Glomerular endothelial cell (primary cell): Measurements from ENCODE around the gene RTN4R. TPM values are rescaled to one million over a fixed set of nuclear protein-coding genes. Genes with fewer than 3 reads are reported as not detected.
"Not testable (repeated sequence)": the region's sequence is repeated elsewhere in the genome, so short reads cannot be mapped to it uniquely, and the experiment has no call there.

Source experiments
- DNase-seq: peaks from one replicate; pipeline ENCODE4 v3.0.0-alpha.2; 2011; ENCODE audit warnings: low read depth, low spot score; ENCODE audit errors: extremely low read depth
- total RNA-seq: library from RNA; depleted of rRNA; stranded (reverse); fragments of >200 nt; gene quantifications from 2 replicates; pipeline ENCODE4 v1.2.3, GENCODE V29; 2015

Gene RTN4R
- total RNA-seq: 1.8 and 2.7 TPM in 2 replicates

DNA sequence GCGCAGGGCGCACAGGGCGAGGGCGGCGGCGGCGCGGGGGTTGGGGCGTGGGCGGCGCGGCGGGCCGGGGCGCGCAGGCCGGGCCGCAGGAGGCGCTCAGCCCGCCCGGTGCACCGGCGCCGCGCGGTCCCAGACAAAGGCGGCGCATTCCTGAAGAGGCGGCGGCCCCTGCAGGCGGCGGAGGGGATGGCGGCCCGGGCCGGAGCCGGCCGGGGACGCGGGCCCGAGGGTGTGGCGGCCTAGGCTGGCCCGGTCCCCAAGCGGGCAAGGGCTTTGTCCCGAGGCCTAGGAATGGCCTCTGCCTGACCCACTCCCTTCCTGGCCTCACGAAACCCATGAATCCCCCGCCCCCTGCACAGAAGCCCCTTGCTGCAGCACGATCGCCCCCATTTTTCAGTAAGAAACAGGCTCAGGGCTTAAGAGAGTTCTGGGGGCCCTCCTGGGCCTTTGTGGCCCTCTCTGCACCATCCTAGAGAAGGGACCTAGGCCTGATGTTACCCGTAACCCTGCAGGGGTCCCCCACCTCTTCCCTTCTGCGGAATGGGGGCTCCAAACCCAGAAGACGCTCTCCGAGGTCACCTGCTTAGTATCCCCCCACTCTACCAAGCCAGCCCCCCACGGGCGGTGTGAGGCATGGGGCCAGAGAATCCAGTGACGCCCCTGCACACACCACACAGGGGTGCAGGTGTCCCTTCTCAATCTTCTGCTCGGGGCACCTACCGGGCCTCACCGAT, at the start of gene RTN4R:
TSS of gene RTN4R (minus strand) at position 40 of the 734 bp plus-strand sequence. CDS start 226 bp downstream, outside the sequence.
- no peak for DNase-seq

DNA sequence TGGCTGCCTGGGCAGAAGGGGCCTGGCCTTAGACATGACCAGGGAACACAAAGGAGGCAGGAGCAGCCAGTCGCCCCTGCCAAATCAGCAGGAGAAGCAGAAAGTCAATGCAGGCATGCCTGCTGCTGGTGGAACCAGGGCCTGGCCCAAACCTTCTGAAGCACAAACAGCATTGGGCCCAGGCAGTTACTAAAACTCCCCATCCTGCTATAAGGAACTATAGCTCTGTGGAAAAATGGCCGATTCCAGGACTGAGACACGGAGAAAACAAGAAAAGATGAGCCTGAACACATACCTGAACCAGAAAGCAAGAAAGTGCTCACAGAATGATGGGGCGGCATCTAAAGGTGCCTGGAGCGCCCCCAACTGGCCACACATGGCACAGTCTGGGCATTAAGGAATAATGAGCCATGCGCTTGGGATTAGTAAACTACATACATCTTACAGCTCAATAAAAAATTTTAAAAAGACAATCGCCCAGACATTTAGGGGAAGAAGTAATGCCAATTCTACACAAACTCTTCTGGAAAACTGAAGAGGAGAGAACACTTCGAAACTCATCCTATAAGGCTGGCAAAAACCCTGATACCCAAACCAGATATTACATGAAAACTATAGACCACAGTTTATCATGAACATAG, 49.4 kb upstream of the RTN4R start:
- not testable (repeated sequence) for DNase-seq

DNA sequence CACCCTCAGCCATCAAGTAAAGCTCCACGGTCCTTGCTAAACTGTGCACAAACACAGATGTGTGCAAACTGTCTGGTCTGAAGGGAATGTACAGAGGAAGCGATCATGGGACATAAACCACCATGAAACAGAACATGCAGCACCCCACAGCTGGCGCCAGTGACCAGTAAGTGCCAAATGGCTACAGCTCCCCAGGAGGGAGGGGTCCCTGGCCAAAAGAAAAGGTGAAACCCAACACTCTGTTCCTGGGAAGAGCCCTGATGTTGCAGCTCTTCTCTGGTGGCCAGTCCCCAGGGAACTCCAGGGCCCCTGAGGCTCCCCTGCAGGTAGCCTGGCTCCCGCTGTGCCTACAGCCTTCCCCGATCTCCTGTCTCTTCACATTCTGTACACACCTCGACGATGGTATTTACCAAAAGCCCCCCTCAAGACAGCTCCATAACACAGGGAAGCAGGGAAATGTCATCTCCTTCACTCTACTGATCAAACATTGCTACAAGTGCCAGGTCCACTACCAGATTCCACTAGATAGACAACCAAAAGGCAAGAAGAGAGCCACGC, 48.8 kb upstream of the RTN4R start:
- DNase-seq: no peak

DNA sequence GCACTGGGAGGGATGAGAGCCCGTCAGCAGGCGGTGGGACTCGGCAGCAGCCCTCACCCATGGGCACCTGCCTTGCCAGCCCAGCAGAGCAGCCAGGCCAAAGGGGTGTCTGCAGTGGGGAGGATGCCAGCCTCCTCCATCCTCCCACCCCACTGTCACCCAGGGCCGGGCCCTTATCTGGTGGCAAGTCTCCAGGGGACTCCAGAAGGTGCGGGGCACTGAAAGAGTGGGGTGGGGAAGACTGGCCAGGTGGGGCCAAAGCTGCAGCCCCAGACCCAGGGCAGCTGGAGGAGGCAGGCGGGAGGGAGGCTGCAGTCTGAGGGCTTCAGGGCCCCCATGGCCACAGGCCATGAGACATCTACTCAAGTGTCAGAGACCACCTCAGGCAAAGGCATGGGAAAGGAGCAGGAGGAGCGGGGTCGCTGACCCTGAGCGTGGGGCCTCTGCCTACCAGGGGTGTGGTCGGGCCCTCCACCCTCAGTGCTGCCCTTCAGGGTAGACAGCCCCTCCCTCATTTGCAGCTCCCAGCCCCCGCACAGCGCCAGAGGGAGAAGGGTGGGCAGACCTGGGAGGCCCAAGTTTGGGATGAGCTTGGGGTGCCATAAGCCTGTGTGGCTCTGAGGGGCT, 48.2 kb upstream of the RTN4R start:
- DNase-seq: no peak

DNA sequence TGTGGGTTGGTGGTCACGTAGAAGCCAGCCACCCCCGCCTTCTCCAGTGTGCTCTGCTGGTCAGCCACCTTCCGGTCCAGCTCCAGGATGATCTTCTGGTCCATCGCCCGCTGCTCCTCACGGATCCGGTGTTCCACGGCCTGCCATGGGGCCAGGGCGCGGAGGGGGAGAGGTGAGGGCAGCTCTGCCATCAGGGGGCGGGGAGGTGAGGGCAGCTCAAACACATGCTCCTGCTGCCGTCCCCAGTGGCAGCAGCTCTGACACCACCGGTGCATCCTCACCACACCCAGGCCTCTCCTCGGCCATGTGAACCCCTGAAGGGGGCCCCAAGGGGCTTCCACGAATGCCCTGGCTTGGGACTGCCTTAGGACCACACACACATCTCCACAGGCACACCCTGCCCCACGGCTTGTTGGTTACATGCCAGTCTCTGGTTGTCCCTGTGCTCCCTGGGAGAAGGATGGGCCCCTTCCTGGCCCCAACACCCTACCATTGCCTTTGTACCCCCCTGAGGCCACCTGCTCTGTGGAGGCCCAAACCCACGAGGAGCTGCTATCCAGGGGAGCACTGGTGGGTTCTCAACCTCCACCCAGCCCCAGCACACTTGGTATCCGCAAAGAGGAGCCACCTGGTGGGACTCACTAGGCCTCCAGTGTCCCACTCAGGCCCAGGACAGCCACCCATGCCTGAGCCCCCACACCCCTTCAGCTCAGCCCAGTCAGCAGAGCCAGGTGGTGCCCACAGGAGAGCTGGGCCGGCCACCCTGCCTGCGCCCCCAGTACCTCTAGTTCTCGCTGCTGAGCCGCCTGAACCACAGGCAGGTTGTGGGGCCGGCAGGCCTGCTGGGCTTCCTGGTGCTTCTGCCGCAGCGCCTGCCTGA, 47.5 kb upstream of the RTN4R start:
- DNase-seq: no peak

DNA sequence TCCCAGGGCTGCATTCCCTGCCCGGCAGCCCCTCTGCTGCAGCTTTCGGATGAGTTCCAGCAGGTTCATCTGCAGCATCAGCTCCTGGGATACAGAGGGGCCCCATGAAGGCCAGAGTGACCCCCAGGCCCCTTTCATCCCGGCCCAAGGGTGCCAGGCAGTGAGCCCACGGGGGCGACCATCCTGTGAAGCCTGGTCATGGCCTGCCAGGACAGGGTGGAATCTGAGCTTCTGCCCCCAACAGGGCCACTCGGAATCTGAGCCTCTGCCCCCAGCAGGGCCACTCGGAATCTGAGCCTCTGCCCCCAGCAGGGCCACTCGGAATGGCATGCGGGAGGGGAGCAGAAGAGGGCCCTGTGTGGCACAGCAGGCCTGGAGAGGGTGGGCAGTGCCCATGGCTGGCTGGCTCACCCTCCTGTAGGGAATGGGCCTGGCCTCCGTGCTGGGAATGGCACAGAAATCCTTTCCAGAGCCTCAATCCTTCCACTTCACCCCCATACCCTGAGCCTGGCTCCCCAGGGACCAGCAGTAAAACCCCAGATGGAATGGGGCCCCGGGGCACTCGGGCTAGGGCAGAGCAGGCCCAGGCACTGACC, 46.7 kb upstream of the RTN4R start:
- DNase-seq: not testable (repeated sequence)

DNA sequence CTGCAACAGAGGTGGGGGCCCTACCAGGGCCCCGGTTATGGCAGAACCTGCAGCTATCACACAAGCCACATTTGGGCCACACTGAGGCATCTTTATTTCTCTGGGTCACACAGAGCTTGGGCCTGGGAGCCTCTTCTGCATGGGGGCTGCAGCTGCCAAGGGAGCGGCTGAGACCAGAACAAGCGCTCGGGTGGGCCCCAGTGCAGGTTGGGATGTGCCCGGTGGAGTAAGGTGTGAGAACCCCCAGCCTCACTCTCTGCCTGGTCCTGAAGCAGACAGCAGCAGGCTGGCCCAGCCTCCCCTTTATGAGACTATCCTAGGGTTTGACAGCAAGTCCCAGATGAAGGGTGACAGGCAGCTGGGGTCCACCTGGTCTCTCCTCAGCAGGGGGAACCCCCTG, 46.1 kb upstream of the RTN4R start:
- not testable (repeated sequence) for DNase-seq

DNA sequence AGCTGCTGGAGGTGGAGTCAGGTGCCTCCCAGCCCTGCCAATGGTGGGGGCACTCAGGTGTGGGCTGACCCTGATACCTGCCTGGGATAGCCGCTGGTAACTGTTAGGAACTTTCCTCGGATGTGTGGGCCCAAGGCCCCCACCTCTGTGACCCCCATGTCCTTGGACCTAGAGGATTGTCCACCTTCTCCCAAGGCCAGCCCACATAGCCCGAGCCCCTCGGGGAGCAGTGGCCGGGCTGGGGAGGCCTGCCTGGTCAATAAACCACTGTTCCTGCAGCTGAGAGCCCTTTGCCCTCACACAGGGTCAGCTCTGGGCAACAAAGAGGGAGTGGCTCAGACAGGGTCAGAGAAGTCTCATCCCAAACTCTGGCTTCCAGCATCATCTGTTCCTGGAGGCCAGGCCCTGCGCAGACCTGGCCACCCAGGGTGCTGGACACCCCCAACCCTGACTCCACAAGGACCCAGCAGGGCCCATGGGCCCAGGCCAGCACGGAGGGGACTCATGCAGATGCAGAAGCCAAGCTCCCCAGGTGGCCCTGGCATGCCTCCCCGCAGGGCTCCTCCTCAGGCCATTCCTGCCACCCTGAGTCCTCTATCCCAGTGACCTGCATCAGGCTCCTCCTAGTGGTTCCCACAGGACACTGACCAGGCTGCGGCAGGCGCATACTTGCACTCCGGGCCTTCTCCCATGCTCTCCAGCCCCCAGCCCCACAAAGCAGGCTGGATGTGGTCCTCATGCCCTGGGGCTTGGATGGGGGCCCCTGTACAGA, 45.4 kb upstream of the RTN4R start:
- not testable (repeated sequence) for DNase-seq

DNA sequence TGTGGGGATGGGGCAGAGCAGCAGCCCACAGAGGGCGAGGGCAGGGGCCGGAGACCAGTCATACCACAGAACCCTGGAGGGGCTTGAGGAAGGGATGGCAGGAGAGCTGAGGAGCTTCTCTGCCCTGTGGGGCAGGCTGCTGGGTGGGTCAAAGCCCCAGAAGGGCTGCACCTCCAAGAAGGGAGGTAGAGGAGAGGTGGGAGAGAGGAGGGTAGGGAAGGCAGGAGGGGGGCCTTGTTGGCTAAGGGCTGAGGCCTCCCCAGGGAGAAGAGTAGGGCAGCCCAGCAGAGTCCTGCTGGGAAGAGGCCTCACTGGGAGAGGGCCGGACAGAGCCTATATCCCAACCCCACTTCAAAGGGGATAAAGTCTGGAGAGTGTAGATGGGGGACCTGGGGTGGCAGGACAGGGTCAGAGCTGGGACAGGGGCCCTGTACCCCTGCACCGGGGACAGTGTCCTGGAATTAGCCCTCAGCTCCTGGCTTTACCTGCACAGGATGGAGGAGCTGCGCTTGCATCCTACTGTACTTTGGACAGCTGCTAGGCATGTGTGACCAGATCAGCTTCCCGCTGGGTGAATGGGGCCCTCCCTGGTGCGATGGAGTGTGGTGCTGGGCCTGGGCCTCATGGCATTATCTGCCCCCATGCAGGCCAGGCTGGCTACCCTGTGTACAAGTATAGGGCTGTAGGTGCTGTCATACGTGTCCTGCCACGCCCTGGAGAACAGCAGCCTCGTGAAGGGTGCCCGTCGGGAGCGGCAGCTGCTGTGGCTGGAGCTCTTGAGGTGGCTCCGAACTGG, 44.5 kb upstream of the RTN4R start:
- no peak for DNase-seq

DNA sequence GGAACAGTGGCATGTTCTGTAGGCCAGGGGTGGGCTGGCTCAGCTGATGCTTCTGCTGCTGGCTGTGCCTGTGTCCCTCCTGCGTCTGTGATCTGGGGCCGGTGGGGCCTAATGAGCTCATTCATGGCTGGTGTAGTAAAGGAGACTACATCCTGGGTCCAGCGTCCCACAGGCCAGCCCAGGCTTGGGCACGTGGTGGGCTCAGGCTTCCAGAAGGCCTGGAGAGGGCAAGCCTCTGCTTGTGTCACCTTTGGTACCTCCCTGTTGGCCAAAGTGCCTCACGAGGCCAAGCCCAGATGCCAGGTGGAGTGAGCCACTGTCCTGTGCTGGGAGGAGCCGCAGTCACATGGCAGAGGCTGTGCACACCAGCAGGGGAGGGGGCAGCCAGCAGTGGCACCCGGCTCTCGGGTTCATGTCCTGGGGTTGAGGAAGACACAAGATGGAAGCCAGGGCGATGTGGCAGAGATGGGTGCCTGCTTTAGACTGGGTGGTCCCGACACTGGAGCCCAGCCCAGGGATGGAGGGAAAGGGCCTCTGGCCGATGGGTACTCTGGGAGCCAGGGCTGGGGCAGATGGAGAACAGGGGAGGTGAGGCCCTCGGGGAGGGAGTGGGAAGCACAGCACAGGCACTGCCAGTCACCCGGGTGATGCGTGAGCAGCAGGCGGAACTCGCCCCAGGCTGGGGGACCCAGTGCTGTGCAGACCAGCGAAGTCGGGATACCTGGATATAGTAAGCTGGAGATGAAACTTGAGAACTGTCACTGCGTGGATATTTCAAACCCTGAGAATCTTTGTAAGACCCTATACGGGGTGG, 43.3 kb upstream of the RTN4R start:
- DNase-seq: not testable (repeated sequence)

DNA sequence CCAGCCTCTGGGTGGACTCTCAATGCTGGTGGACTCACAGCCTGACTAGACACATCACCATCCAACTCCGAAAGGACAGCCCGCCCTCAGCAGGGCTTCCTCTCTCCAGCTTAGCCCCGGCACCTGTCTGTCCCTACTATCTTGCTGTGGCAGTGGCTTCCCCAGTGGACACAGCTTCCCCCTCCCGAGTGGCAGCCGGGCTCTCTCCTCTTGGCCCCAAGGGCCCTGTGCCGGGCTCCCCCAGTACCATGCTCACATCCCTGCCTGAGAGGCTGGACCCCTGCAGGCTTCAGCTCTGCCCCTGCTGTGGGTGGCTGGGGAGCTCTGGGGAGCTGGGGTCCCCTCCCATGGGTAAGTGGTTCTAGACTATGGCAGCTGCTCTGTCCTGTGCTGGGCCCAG, 42.7 kb upstream of the RTN4R start:
- not testable (repeated sequence) for DNase-seq

DNA sequence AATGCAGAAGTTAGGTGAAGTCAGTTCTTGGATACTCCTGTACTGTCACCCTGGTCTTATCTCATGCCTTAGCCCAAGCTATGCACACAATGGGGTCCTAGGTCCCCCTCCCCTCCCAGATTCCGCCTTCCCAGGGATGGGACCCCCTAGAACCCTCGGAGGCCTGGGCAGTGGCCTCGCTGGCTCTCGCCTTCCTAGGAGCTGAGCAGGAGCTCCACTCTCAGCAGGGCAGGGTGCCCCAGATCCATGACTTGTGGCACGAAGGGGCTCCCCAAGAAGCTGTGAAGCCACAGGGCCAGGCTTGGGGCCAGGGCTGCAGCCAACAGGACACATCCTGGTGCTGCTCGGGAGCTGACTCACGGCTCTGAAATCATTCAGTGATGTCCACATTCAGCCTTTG, 42.1 kb upstream of the RTN4R start:
- DNase-seq: not testable (repeated sequence)

DNA sequence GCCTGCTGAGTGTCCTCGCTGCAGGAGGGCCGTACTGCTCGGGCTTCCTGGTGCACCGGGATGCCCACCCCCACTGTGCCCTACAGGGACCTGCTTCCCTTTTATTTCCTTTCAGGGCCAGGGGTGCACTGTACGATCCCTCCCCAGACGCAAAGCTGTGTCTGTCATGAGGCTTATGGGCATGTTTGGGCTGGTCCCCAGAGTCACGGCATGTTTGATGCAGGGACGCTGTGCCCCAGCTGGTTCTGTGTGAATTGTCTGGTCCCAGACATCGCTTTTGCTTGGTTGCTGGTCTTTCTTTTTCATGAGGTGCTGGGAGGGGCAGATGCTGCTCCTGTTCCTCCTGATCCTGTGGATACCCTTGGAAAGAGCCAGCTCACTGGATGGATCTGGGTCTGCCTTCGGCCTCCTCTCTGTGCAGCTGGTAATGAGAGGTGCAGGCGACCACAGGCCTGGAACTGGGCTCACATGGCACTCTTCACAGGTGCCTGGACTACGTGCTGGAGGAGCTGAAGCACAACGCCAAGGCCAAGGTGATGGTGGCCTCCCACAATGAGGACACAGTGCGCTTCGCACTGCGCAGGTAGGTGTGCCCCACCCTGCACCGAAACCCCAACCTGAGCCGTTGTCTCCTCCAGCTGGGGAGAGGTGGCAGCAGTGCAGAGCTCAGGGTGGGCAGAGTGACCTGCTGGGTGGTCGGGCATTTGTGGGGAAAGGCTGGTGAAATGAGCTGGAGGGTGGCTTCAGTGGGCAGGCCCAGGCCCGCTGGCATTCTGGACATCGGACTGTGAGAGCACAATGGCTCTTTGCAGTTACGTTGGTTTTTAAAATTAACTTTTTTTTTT, 40.9 kb upstream of the RTN4R start:
- DNase-seq: not testable (repeated sequence)

DNA sequence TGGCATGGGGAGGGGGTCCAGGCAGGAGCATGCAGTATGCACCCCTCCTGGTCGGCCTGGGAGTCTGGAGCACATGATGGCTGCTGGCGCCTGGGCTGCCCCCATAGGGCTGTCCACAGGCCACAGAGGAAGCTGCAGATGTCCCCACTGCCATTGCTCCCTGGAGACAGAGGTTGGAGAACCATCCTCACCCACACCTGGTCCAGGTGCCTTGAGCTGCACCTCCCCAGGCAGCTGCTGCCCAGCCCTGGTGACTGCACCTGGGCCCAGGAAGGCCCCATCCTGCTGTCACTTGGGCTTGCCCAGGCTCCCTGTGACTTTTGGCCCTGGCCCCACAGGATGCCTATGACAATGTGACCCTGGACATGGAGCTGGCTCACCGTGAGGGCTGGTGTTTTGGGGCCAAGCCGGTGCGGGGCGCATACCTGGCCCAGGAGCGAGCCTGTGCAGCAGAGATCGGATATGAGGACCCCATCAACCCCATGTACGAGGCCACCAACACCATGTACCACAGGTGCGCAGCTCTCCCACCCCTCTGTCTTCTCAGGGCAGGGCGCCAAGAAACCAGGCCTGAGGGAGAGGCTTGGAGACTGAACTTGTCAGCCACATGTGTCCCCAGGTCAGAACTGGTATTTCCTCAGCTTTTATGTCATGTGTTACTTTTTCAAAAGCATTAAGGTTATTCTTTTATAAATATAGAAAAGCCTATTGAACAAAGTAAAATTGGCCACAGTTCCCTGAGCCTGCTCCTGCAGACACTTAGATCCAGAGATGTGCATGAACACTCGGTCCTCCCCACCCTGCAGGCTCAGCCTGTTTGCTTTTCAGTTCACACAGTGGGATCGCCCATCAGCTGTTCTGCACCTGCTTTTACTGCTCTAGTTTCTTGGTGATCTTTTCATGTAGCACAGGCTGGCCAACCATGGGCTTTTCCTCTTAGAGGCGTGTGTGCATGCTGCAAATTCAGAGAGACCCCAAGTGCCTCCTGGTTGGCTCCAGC, 39.6 kb upstream of the RTN4R start:
- DNase-seq: not testable (repeated sequence)

DNA sequence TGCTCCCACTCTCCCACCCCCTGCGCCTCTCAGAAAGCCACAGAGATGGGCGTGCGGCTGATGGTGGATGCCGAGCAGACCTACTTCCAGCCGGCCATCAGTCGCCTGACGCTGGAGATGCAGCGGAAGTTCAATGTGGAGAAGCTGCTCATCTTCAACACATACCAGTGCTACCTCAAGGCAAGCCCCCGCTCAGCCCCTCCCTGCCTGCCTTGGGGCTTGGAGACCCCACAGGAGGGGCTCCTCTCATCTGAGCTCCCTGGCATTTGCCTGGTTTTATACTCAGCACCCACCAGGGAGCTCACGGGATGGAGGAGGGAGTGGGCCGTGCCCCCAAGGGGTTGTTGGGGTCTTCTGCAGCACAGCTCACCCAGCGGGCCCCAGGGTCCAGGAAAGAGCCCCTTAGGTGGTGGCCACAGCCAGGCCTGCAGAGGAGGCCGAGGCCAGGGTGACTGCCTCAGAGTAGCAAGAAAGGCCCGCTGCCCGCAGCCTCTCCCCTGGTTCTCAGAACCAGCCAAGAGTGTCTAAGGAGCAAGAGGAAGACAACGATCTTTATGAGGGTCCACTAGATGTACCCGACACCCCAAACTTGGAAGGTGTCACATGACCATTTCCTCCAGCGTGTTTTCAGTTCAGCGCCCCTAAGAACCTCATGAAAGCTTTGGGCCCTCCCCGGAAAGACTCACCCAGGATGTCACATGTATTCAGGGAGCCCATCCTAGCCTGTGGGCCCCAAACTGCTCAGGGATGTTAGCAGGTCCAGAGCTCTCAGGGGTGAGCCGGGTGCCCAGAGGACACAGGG, 38.7 kb upstream of the RTN4R start:
- not testable (repeated sequence) for DNase-seq
